Memory B cell (primary cell): ENCODE measurements around the gene NOTCH2.
"Not testable (repeated sequence)": the region's sequence is repeated elsewhere in the genome, so short reads cannot be mapped to it uniquely, and the experiment has no call there.

ENCODE experiments used
- ATAC-seq: fragments of 150-1000 bp; cut with Tn5 transposase; 2 replicates; pipeline ENCODE4 v1.10.0; 2021; ENCODE audit warnings: low read depth, mild to moderate bottlenecking, moderate library complexity
- DNase-seq, 2 donors: peaks; one replicate each; pipeline ENCODE4 v3.0.0; 2022; ENCODE audit warnings: low spot score in 2 of 2
- H3K27ac Mint-ChIP-seq: one replicate; pipeline ENCODE4 v1.8.0; 2022; ENCODE audit warnings: mild to moderate bottlenecking, moderate library complexity, mixed read lengths
- H3K27me3 Mint-ChIP-seq: one replicate; pipeline ENCODE4 v1.8.0; 2022; ENCODE audit warnings: mixed read lengths
- H3K36me3 Mint-ChIP-seq: one replicate; pipeline ENCODE4 v1.8.0; 2022; ENCODE audit warnings: mild to moderate bottlenecking, mixed read lengths
- H3K4me1 Mint-ChIP-seq: one replicate; pipeline ENCODE4 v1.8.0; 2022; ENCODE audit warnings: mixed read lengths
- H3K4me3 Mint-ChIP-seq: one replicate; pipeline ENCODE4 v1.8.0; 2022; ENCODE audit warnings: mild to moderate bottlenecking, moderate library complexity, mixed read lengths
- H3K9me3 Mint-ChIP-seq: one replicate; pipeline ENCODE4 v1.8.0; 2022; ENCODE audit warnings: mixed read lengths

The NOTCH2 gene

DNA sequence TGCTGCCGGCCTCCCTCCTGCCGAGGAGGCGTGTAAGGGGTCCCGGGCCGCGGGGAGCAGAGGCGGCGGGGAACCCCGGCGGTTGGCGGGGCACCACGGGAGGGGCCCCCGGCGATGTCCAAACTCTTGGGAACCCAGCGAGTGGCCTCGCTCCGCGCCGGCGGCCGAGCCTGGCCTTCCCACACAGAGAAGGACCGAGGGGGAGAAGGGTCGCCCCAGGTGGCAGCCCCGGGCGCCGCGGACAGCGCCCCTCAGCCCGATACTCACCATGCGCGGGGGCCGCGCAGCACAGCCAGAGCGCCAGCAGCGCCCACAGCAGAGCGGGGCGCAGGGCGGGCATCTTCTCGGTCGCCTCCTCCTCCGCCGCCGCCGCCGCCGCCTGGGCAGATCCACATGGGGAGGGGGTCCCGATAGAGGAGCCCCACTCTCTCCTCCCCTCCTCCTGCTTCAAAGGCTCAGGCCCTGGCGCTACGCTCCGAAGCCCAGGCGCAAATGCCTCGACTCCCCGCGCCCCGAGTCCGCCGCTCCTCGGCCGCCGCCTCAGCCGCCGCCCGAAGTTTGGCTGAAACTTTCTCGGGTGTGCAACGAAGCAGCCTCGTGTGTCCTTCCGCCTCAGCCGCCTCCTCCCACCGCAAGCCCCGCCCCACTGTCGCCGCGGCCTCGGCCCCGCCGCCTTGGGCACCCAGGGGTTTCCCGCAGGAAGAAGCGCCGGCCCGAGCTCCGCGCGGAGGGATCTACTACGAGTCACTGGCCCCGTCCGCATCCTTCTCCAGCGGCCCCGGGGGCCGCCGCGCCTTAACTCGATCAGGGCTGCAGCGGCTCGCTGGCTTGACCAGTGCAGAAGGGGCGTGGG, at the start of gene NOTCH2:
Gene NOTCH2 (minus strand): TSS at position 596 of the 853 bp plus-strand sequence. CDS start 256 bp downstream, at position 340.
- H3K9me3 Mint-ChIP-seq, H3K4me1 Mint-ChIP-seq, H3K36me3 Mint-ChIP-seq, H3K27ac Mint-ChIP-seq, H3K27me3 Mint-ChIP-seq: not testable (repeated sequence)
- ATAC-seq (peak; percentile 70), DNase-seq (peak; percentile 70 to 72)
- H3K4me3 Mint-ChIP-seq: peak within 1 kb of the TSS; percentile 77

DNA sequence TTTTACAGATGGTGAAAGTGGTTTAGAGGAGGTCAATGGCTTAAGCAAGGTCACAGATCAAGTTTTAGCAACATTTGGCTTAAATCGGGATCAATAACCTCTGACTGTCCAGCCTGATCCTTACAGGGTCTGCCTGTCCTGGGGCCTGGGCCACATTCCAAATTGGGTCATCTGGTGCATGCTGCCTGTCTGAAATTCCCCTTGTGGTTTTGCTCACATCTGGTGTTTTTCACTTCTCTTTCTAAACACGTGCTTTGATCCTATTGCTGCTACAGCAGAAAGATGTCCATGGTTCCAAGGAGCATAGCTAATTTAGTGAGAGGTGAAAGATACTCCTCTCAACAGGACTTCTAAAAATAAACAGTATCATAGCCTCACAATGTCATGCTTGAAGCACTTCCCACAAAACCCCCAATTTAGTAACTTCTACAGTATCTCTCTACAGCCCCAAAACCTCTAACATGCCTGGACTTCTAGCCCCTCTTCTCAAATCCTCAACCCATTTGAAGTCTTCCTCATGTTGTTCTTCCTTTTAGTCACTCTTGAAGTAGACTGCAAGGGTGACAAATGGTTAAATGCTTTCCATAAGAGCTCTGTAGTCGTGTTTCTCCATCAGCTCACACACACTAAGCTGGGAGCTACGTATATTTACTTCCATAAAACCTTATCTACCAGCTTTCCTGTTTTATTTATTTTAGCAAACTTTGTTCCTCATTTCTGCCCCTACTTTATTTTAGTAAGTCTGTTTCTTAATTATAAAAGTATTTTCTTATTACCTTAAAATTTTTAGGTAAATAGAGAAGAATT, 48.1 kb upstream of the NOTCH2 start:
- Mint-ChIP-seq H3K27ac (peak overlapping the region; percentile 54), H3K4me1 (peaks cover 22% of the 10 kb centered on the region), H3K4me3 (peak overlapping the region; percentile 0)
- ATAC-seq: peak; percentile 85
- not testable (repeated sequence) for DNase-seq, H3K9me3 Mint-ChIP-seq, H3K27me3 Mint-ChIP-seq, H3K36me3 Mint-ChIP-seq

DNA sequence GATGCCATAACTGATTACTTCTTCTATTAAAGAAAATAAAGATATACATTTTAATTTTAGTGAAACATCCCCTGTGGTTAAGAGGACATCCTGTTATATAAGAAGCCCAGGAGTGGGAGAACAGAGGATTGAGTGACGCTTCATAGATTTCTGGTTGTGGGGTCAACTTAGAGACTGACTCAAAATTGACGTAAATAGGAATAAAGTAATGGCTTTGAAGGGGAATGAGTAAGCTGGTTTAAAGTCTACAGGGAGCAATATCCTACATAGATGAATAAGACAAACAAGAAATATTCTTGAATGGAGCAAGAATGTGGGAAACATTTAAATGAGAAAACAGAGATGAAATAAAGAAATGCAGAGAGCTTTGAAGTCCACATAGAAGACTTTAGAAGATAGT, 46.6 kb upstream of the NOTCH2 start:
- H3K4me1 Mint-ChIP-seq: peaks cover 17% of the 10 kb centered on the region
- DNase-seq, ATAC-seq, H3K36me3 Mint-ChIP-seq, H3K9me3 Mint-ChIP-seq, H3K27me3 Mint-ChIP-seq, H3K4me3 Mint-ChIP-seq: not testable (repeated sequence)
- peak overlapping the region; percentile 73 for H3K27ac Mint-ChIP-seq

DNA sequence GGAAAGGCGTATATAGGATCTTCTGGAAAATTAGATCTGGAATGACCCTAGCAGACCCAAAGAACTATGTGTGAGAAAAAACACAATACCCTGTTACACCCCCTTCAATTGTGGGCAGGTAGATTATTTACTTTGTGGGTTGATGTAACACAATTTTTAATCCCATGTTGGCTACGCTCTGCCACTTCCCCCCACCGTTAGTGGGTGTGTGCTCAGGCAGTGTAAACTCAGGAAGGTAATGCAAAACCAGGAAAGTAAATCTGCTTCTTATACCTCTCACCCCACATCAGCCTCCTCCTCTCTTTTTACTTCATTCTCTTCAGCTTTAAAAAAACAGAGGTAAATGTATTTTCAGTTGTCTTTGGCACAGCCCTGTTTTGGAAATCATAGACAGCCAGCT, 43.7 kb upstream of the NOTCH2 start:
- not testable (repeated sequence) for ATAC-seq

DNA sequence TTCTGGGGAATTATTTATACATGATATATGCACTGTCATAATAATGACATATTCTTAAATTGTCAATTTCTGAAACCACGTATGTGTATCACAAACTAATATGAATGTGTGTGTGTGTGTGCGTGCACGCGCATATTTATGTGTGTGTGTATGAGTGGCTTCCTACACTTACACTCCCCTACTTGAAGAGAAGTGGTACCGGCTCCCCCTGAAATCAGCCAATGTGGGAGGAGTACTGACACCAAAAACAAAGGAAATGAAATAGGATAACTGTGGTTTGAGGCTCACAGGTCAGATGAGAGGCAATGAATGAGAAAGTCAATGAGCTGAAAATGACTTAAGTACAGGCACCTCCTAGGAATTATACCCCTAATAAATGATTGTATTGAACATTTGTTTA, 42.8 kb upstream of the NOTCH2 start:
- DNase-seq, H3K27me3 Mint-ChIP-seq, ATAC-seq, H3K27ac Mint-ChIP-seq, H3K9me3 Mint-ChIP-seq, H3K4me3 Mint-ChIP-seq, H3K36me3 Mint-ChIP-seq: not testable (repeated sequence)
- H3K4me1 Mint-ChIP-seq: peaks cover 14% of the 10 kb centered on the region

More for the DNA sequence above, 43.7 kb upstream of the NOTCH2 start:
- H3K9me3 Mint-ChIP-seq, H3K36me3 Mint-ChIP-seq, DNase-seq, H3K27ac Mint-ChIP-seq, H3K4me3 Mint-ChIP-seq, H3K27me3 Mint-ChIP-seq: not testable (repeated sequence)
- peaks cover 17% of the 10 kb centered on the region for H3K4me1 Mint-ChIP-seq

DNA sequence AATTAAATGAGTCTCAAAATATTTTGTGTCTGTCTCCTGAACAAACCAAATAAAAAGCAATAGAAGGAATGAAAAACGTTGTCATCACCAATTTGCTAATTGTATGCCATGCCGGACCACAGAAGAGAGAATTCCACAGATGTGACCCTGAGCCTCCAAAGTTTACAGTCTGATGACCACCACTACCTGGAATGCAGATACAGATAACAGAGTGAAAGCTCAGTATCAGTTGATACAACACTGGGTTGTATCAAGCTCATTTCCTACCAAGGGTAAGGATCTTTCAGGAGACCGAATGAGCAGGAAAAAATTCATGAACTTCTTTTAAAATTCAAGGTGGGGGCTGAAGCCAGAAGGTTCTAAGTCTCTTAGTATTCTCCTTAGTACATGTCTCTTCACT, 42.3 kb upstream of the NOTCH2 start:
- not testable (repeated sequence) for H3K4me3 Mint-ChIP-seq, H3K9me3 Mint-ChIP-seq, H3K27me3 Mint-ChIP-seq, DNase-seq, H3K36me3 Mint-ChIP-seq, ATAC-seq, H3K27ac Mint-ChIP-seq
- peaks cover 14% of the 10 kb centered on the region for H3K4me1 Mint-ChIP-seq

DNA sequence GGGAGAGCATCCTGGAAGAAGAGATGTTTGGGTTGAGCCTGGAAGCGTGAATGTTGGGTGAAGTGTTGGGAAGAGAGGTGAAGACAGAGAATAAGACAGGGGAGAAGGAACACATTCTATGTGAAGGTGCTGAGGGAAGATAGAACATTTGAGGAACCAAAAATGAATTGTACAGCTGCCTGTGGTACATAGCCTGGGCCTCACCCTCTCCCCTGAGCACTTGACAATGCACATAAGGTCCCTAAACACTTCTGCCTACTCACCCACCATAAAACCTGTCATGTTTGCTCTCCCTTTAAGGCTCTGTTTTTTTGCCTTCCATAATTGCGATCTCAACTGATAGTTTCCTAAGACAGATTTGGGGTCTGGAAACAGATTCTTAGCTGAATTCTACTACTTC, 41.5 kb upstream of the NOTCH2 start:
- H3K36me3 Mint-ChIP-seq, H3K27me3 Mint-ChIP-seq, H3K9me3 Mint-ChIP-seq, DNase-seq, H3K4me3 Mint-ChIP-seq, H3K27ac Mint-ChIP-seq: not testable (repeated sequence)
- H3K4me1 Mint-ChIP-seq: peaks cover 10% of the 10 kb centered on the region
- peak; percentile 81 for ATAC-seq

DNA sequence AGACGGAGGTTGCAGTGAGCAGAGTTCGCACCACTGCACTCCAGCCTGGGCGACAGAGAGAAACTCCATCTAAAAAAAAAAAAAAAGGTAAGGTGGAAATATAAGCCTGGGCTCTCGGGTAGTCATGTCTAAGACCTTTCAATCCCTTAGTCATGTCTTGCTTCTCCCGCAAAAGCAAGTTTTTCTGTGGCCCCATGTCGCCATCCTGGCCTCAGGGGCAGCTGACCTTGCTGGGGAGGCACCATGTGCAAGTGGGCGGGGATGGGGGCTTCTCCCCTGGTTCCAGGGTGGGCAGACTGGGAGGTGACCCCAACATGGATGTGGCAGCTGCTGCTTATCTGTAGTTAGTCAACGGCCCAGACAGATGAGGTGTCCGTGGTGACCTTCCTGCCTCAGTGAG, 40.2 kb upstream of the NOTCH2 start:
- not testable (repeated sequence) for H3K27me3 Mint-ChIP-seq, ATAC-seq, DNase-seq, H3K9me3 Mint-ChIP-seq, H3K36me3 Mint-ChIP-seq
- H3K4me1 Mint-ChIP-seq: peaks cover 13% of the 10 kb centered on the region
- peak overlapping the region; percentile 77 for H3K4me3 Mint-ChIP-seq
- peak overlapping the region; percentile 82 for H3K27ac Mint-ChIP-seq

DNA sequence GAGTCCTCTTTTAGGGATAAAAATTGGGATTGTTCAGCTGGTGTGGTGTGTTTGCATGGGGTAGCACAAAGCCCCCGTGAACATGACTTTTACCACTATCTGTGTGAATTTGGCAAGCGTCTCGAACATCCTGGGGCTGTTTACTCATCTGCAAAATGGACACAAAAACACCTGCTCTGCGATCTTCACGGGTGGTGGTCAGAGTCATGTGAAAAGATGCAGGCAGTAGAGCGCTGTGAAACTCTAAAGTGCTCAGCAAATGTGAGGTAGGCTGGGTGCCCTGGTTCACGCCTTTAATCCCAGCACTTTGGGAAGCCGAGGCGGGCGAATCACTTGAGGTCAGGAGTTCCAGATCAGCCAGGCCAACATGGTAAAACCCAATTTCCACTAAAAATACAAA, 39.7 kb upstream of the NOTCH2 start:
- Mint-ChIP-seq H3K4me1 (peaks cover 13% of the 10 kb centered on the region), H3K4me3 (peak overlapping the region; percentile 77), H3K27ac (peak overlapping the region; percentile 82)
- not testable (repeated sequence) for H3K36me3 Mint-ChIP-seq, H3K9me3 Mint-ChIP-seq, DNase-seq, H3K27me3 Mint-ChIP-seq
- ATAC-seq: peak; percentile 77

DNA sequence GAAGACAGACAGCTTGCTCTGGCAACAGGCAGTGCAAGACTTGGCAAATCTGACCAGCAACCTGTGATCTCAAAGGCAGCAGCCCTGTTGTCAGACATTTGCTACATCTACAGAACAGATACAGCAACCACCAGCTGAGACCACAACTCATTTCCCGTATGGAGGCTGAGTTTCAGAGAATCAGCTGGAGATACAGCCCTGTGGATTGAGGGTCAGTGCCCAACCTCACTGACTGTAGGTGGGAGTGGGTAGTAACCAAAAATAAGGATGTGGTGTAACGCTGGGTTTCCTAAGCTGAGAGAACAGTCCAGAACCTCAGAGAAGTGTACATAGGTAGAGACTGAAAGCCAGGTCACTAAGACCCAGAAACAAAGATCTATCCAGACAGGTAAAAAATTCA, 35.8 kb upstream of the NOTCH2 start:
- not testable (repeated sequence) for DNase-seq, ATAC-seq, H3K27me3 Mint-ChIP-seq, H3K36me3 Mint-ChIP-seq, H3K4me3 Mint-ChIP-seq, H3K9me3 Mint-ChIP-seq
- peak overlapping the region; percentile 42 for H3K27ac Mint-ChIP-seq
- H3K4me1 Mint-ChIP-seq: peaks cover 15% of the 10 kb centered on the region

DNA sequence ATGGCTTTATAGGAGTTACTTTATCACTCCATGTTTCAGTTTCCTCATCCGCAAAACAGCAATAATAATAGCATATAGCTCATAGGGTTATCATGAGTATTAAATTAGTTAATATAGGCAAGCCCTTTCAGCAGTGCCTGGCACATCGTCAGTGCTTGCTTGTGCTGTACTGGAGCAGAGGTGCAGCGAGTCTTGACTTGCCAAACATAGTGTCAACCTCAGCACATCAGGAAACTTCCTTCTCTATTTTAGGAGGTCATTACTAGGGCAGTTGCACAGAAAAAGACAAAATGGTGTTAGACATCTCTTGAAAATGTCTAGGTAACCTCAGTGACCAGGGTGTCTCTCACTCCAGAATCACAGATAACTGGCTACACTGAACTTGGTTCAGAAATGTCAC, 34.3 kb upstream of the NOTCH2 start:
- H3K4me1 Mint-ChIP-seq: peaks cover 12% of the 10 kb centered on the region
- ATAC-seq: peak; percentile 34
- not testable (repeated sequence) for H3K9me3 Mint-ChIP-seq, H3K4me3 Mint-ChIP-seq, H3K36me3 Mint-ChIP-seq, DNase-seq, H3K27ac Mint-ChIP-seq, H3K27me3 Mint-ChIP-seq

DNA sequence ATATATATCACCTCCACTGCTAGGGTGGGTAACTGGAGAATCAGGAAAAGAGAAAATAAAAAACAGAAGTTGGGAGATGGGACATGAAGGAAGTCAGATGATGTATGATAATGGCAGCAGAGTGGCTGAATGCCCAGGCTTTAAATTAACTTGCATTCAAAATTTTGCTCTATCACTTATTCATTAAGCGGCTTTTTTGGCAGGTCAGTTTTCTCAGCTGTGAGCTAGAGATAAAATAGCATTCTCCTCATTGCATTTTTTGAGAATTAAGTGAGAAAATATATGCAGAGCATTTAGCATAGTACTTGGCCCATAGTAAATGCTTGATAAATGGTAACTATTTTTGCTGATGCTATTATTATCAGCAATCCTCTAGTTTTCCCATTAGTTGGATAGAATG, 32.1 kb upstream of the NOTCH2 start:
- not testable (repeated sequence) for ATAC-seq, H3K36me3 Mint-ChIP-seq, DNase-seq, H3K9me3 Mint-ChIP-seq, H3K4me3 Mint-ChIP-seq, H3K27me3 Mint-ChIP-seq, H3K27ac Mint-ChIP-seq
- peaks cover 15% of the 10 kb centered on the region for H3K4me1 Mint-ChIP-seq

DNA sequence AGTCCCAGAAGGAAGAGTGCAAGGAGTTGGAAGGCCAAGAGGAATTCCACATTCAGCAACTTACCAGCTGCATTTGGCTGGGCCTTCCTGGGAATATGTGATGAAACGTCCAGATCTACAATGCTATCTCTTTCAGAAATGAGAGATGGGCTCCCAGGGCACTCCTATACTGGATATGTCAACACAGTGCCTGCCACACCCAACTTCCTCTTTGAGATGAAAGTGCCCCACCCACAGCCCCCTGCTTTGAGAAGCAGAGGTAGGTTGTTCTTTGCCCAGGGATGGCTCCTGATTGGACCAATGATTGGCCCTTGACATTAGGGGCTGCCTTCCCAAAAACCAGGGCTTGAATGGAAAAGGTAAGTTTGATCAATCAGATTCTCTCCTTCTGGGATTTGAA, 31.1 kb upstream of the NOTCH2 start:
- Mint-ChIP-seq H3K4me3 (peak overlapping the region; percentile 90), H3K4me1 (peaks cover 12% of the 10 kb centered on the region)
- ATAC-seq: peak; percentile 81
- not testable (repeated sequence) for H3K9me3 Mint-ChIP-seq, H3K27me3 Mint-ChIP-seq, H3K36me3 Mint-ChIP-seq, H3K27ac Mint-ChIP-seq, DNase-seq

DNA sequence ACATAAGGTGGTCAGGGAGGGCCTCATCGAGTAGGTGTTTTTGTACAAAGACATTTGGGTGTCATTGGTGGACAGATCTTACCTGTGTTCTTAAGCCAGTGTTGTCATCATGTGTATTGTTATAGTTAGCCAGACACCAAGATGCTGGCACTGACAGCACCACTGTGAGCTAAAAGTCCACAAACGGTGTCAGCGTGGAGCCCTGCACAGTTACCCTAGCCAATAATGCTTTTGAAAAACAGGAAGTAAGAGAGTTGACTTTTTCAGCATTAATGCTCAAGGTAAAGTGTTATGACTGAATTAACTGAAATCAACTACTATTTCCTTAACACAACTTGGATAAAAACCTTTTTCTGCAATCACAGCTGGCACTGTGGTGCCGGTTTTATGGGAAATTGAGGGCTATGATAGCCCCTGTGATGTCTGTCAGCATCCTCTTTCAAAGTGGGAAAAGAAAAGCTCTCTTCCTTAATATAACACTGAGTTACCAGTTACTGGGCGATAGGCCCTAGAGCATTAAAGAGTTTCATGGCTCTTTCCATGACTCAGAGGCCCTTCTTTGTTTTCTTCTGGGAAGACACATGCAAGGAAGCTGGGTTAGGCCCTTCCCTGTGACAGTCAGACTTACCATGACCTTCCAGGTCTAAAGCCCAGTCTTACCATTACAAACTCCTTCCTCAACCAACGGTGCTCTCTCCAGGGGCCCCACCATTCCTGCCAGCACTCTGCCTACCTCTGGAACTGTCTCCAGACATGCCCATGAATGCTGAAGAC, 29.7 kb upstream of the NOTCH2 start:
- peak; percentile 74 for ATAC-seq
- H3K27me3 Mint-ChIP-seq, H3K27ac Mint-ChIP-seq, H3K9me3 Mint-ChIP-seq, H3K4me1 Mint-ChIP-seq, H3K36me3 Mint-ChIP-seq, DNase-seq: not testable (repeated sequence)
- H3K4me3 Mint-ChIP-seq: peak overlapping the region; percentile 82
